IMR-90 (cell line): ENCODE data around the gene ARHGAP23. TPM values are rescaled to one million over a fixed set of nuclear protein-coding genes. Genes with fewer than 3 reads are reported as not detected.

Source experiments
- CTCF ChIP-seq: conservative IDR thresholded peaks from 2 replicates; pipeline ENCODE4 v1.5.1; 2012; ENCODE audit warnings: mild to moderate bottlenecking, low read depth, low read length, improper control_type of control experiment
- polyA plus RNA-seq, 3 experiments: library from polyadenylated mRNA; depleted of rRNA; stranded (reverse); fragments of >200 nt; gene quantifications; 2 replicates each; pipeline ENCODE4 v1.2.3, GENCODE V29; 2012; ENCODE audit warnings: low replicate concordance in 1 of 3
- total RNA-seq: library from RNA; depleted of rRNA; stranded (reverse); fragments of >200 nt; gene quantifications from 2 replicates; pipeline ENCODE4 v1.2.3, GENCODE V29; 2012

Gene ARHGAP23
- total and polyA plus RNA-seq, 2 of the 4 experiments (the other 2 are of a cell fraction): 9.3 to 43.3 TPM

- TF ChIP-seq CTCF: no peak; the same call in 1 of the 2 replicates
These were observed 82.3 kb downstream of the ARHGAP23 start (continued) for GRCh38 chr17:38510421-38511149.
